A549 treated with AZD9567 at 1 μM for 4 hours (cell line): ENCODE results near the gene CT45A9. TPM values are rescaled to one million over a fixed set of nuclear protein-coding genes. Genes with fewer than 3 reads are reported as not detected.

Source experiments
- total RNA-seq: library from RNA; stranded (reverse); fragments of 200-300 nt; extraction: Qiagen RNA extraction; gene quantifications from 5 replicates; pipeline ENCODE4 v1.2.3, GENCODE V29; 2022; ENCODE audit not compliant: insufficient read depth

CT45A9 gene, protein sequence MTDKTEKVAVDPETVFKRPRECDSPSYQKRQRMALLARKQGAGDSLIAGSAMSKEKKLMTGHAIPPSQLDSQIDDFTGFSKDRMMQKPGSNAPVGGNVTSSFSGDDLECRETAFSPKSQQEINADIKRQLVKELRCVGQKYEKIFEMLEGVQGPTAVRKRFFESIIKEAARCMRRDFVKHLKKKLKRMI
- not detected in 5 replicates for total RNA-seq

GRCh38 chrX:135871712-135872111 lies at the start of gene CT45A9:
Gene CT45A9 (minus strand): TSS chrX:135871812. CDS start chrX:135868061, 3,751 bp downstream.

GRCh38 chrX:135893294-135893817 lies 21.7 kb upstream of the CT45A9 start, which contains the start of the genes CT45A10 and SAGE1:
Gene CT45A10 (minus strand): TSS chrX:135893444. CDS start chrX:135885344, 8,100 bp downstream.
Gene SAGE1 (plus strand): TSS chrX:135893716. CDS start chrX:135896243, 2,527 bp downstream.

GRCh38 chrX:135854438-135854837 lies 17.2 kb downstream of the CT45A9 start, which contains the start of gene CT45A8:
Gene CT45A8 (minus strand): TSS chrX:135854538. CDS start chrX:135850783, 3,755 bp downstream.

GRCh38 chrX:135837180-135837579 lies 34.4 kb downstream of the CT45A9 start, which contains the start of gene CT45A7:
Gene CT45A7 (minus strand): TSS chrX:135837280. CDS start chrX:135833533, 3,747 bp downstream.

GRCh38 chrX:135819912-135820311 lies 51.7 kb downstream of the CT45A9 start, which contains the start of gene CT45A2:
Gene CT45A2 (minus strand): TSS chrX:135820012. CDS start chrX:135816265, 3,747 bp downstream.

Other genes with a start within 250 kb of the CT45A9 start
- gene CT45A1, start 158.2 kb downstream of the CT45A9 start, total RNA-seq: not detected in 5 replicates
- gene CT45A3, start 103.6 kb downstream of the CT45A9 start, total RNA-seq: 0.15 to 0.29 TPM (median 0.18 TPM) in 4 of 5 replicates, not detected in the other
- 0.11 to 0.14 TPM (median 0.14 TPM) in 3 of 5 replicates, not detected in the others for gene CT45A5, start 86.3 kb downstream of the CT45A9 start, total RNA-seq
- gene CT45A6, start 69.0 kb downstream of the CT45A9 start, total RNA-seq: not detected in 5 replicates
- gene CT45A2, start 51.8 kb downstream of the CT45A9 start, total RNA-seq: not detected in 5 replicates
- gene CT45A7, start 34.5 kb downstream of the CT45A9 start, total RNA-seq: not detected in 5 replicates
- gene CT45A8, start 17.3 kb downstream of the CT45A9 start, total RNA-seq: not detected in 5 replicates
- gene CT45A10, start 21.6 kb upstream of the CT45A9 start, total RNA-seq: 0.19 to 0.51 TPM (median 0.26 TPM) in 3 of 5 replicates, not detected in the others
- 0.03 TPM in 1 of 5 replicates, not detected in the others for gene SAGE1, start 21.9 kb upstream of the CT45A9 start, total RNA-seq
- 16.0 to 21.7 TPM (median 19.2 TPM) in 5 replicates for gene MMGT1, start 102.2 kb upstream of the CT45A9 start, total RNA-seq
- gene SLC9A6, start 113.6 kb upstream of the CT45A9 start, total RNA-seq: 7.3 to 9.3 TPM (median 8.9 TPM) in 5 replicates